HG03095 (cell line): Measurements from ENCODE around the gene HARBI1.

ENCODE experiments used
- ATAC-seq: cut with Tn5 transposase; IDR thresholded peaks from one replicate; pipeline ENCODE4 v1.9.1; 2021; ENCODE audit warnings: moderate library complexity; ENCODE audit not compliant: unreplicated experiment

Gene HARBI1

GRCh38 chr11:46633291-46634217 lies 16.5 kb upstream of the HARBI1 start:
- no peak for ATAC-seq

- ATAC-seq, result no peak
Observed at GRCh38 chr11:46632502-46632901, 15.5 kb upstream of the HARBI1 start.

GRCh38 chr11:46631676-46632075 lies 14.6 kb upstream of the HARBI1 start:
- no peak for ATAC-seq

GRCh38 chr11:46630237-46630636 lies 13.2 kb upstream of the HARBI1 start:
- ATAC-seq, result no peak

- no peak for ATAC-seq
Observed at GRCh38 chr11:46628961-46629360, 11.9 kb upstream of the HARBI1 start.

GRCh38 chr11:46625406-46625805 lies 8.4 kb upstream of the HARBI1 start:
- ATAC-seq, result no peak

- no peak for ATAC-seq
Observed at GRCh38 chr11:46618837-46619236, 1.8 kb upstream of the HARBI1 start.

- ATAC-seq, result no peak
Observed at GRCh38 chr11:46617972-46618314, 916 bp upstream of the HARBI1 start.

GRCh38 chr11:46616551-46617133 lies 385 bp downstream of the HARBI1 start:
- ATAC-seq, result no peak

- ATAC-seq, result no peak
Observed at GRCh38 chr11:46615756-46616155, 1.3 kb downstream of the HARBI1 start.

- ATAC-seq, result no peak
Observed at GRCh38 chr11:46612326-46612725, 4.7 kb downstream of the HARBI1 start.

GRCh38 chr11:46611526-46612304 lies 5.3 kb downstream of the HARBI1 start:
- ATAC-seq, result no peak

- no peak for ATAC-seq
Observed at GRCh38 chr11:46609386-46609785, 7.6 kb downstream of the HARBI1 start.

GRCh38 chr11:46607516-46607915 lies 9.5 kb downstream of the HARBI1 start:
- no peak for ATAC-seq

- ATAC-seq, result no peak
Observed at GRCh38 chr11:46604796-46605195, 12.2 kb downstream of the HARBI1 start.

- no peak for ATAC-seq
Observed at GRCh38 chr11:46603704-46604308, 13.2 kb downstream of the HARBI1 start.

- no peak for ATAC-seq
Observed at GRCh38 chr11:46601129-46601528, 15.9 kb downstream of the HARBI1 start.

GRCh38 chr11:46600194-46600960 lies 16.6 kb downstream of the HARBI1 start:
- no peak for ATAC-seq

- ATAC-seq, result no peak
Observed at GRCh38 chr11:46599340-46600193, 17.5 kb downstream of the HARBI1 start.
